ENCODE measurements around the gene SURF2. TPM values are rescaled to one million over a fixed set of nuclear protein-coding genes. Genes with fewer than 3 reads are reported as not detected.

Gene SURF2
- total and polyA plus RNA-seq, 8 donors: 11.8 to 23.0 (median 16.3) TPM

DNA sequence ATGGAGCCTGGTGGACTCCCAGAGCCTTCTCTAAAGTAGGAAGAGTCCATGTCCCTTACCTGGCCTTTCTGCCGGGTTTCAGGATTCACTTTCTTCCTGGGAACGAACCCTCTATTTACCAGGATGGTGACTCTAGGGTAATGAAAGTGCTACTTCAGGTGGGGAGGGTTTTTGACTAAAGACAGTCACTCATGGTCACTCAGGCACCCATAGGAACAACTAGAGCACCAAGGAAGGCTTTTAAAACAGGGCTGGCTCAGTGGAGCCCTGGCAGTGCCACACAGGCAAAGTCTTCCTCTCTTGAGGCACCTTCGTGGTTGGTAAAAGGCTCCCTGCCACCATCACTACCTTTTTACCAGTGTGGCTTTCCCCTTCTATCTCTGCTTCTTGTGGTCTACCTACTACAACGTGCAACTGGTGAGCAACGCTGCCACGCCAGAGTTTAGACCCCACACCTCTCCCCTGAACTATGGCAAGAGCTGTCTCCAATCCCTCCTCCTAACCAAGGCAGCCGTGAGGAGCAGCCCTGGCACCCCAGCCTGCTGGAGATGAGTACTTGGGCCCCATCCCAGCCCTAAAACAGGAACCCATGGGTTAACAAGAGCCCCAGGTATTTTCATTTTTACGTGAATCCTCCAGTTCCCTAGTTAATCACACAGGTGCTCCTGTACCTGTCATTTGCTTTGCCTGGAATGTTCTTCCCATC, 3.6 kb upstream of the SURF2 start:
- peaks cover 0 to 52% of the 10 kb centered on the region in 2 donors for H3K36me3 ChIP-seq
- no peaks in the 10 kb centered on the region for H3K27me3 ChIP-seq
- no peak overlapping the region for H3K27ac ChIP-seq
- intact Hi-C loops (cut with DNase I): no loop called here
- no peak overlapping the region for H3K4me3 ChIP-seq
- ATAC-seq (no peak), DNase-seq (peak in 1 of 4 donors; percentile 27)
- no peaks in the 10 kb centered on the region for H3K9me3 ChIP-seq
- TF ChIP-seq, protein P1, sequence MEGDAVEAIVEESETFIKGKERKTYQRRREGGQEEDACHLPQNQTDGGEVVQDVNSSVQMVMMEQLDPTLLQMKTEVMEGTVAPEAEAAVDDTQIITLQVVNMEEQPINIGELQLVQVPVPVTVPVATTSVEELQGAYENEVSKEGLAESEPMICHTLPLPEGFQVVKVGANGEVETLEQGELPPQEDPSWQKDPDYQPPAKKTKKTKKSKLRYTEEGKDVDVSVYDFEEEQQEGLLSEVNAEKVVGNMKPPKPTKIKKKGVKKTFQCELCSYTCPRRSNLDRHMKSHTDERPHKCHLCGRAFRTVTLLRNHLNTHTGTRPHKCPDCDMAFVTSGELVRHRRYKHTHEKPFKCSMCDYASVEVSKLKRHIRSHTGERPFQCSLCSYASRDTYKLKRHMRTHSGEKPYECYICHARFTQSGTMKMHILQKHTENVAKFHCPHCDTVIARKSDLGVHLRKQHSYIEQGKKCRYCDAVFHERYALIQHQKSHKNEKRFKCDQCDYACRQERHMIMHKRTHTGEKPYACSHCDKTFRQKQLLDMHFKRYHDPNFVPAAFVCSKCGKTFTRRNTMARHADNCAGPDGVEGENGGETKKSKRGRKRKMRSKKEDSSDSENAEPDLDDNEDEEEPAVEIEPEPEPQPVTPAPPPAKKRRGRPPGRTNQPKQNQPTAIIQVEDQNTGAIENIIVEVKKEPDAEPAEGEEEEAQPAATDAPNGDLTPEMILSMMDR (IDR thresholded peaks at IDR 0.05): no peak
- peaks cover 29 to 46% of the 10 kb centered on the region in 2 donors for H3K4me1 ChIP-seq

DNA sequence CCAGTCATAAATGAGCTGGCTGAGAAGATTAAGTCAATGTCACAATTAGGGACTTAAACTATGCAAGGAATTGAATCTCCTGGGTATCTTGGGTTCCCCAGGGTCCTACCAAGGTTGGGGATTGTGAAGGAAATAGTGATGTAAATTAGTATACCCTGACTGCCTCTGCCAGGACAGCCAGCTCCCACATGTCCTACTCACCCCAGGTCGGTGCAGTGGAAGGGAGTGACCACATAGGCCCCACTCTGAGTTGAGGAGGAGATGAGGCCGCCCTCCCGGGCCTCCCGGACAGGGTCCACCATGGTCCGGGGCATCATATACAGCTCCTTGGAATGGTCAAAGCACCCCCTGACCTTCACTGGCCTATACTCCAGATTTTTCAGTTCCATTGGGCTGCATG, 2.8 kb upstream of the SURF2 start:
- intact Hi-C loops (cut with DNase I): no loop called here
- Histone ChIP-seq H3K9me3 (no peaks in the 10 kb centered on the region), H3K4me1 (peaks cover 29 to 51% of the 10 kb centered on the region in 2 donors), H3K27ac (no peak overlapping the region), H3K4me3 (no peak overlapping the region), H3K27me3 (no peaks in the 10 kb centered on the region), H3K36me3 (peaks cover 0 to 52% of the 10 kb centered on the region in 2 donors)
- DNase-seq (peak in 1 of 4 donors; percentile 53), ATAC-seq (no peak)
- TF ChIP-seq, protein P1 (IDR thresholded peaks at IDR 0.05): no peak

DNA sequence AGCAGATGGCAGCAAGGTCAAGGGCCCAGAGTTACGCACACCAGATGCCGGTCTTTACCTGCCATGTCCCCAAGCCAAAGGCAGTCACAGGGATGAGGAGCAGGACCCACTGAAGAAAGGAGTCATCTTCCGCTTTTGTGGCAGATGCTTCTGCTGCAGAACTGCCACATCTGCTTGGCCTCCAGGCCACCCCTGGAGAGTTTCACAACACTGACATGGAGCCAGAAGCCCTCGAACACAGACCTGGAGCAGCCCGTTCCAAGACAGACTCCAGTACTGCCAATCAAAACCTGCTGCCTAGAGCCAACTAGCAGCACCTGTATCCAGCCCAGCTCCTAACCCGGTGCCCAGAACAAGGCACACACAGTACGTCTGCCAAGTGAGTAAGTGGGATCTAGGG, 1.6 kb upstream of the SURF2 start:
- intact Hi-C loops (cut with DNase I): no loop called here
- Histone ChIP-seq H3K27me3 (no peaks in the 10 kb centered on the region), H3K4me3 (no peak overlapping the region), H3K36me3 (peaks cover 0 to 48% of the 10 kb centered on the region in 2 donors), H3K4me1 (peaks cover 20 to 42% of the 10 kb centered on the region in 2 donors), H3K27ac (no peak overlapping the region), H3K9me3 (no peaks in the 10 kb centered on the region)
- TF ChIP-seq, protein P1 (IDR thresholded peaks at IDR 0.05): no peak
- no peak for ATAC-seq
- DNase-seq: peak in 1 of 4 donors; percentile 16

DNA sequence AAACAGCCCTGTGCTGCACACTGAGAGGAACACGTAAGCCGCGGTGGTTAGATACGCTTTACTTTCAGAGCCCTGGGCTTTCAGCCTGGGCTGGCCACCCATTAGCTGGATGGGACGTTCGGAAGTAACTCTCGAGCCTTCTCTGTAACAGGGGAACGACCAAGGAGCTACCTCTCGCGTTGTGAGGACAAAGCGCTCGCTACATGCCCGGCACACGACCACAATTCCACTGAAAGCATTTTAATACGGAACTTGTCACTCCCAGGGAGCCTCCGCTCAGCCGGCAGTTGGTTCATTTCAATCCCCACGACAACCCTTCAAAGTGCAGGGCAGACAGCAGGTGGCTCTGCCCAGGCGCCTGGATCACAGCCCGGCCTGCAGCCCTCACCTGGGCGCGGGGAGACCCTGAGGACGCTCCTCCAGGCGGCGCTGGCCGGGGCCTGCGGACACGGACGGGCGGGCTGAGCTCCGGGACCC, 431 bp upstream of the SURF2 start:
- peaks cover 20 to 39% of the 10 kb centered on the region in 2 donors for H3K4me1 ChIP-seq
- intact Hi-C loops (cut with DNase I): no loop called here
- peak overlapping the region; percentile 33 to 84 for H3K27ac ChIP-seq
- H3K9me3 ChIP-seq: no peaks in the 10 kb centered on the region
- TF ChIP-seq, protein P1 (IDR thresholded peaks at IDR 0.05): no peak
- H3K27me3 ChIP-seq: no peaks in the 10 kb centered on the region
- DNase-seq: no peak
- H3K4me3 ChIP-seq: peak overlapping the region; percentile 74 to 87
- H3K36me3 ChIP-seq: peaks cover 0 to 48% of the 10 kb centered on the region in 2 donors
- ATAC-seq: peak; percentile 9

DNA sequence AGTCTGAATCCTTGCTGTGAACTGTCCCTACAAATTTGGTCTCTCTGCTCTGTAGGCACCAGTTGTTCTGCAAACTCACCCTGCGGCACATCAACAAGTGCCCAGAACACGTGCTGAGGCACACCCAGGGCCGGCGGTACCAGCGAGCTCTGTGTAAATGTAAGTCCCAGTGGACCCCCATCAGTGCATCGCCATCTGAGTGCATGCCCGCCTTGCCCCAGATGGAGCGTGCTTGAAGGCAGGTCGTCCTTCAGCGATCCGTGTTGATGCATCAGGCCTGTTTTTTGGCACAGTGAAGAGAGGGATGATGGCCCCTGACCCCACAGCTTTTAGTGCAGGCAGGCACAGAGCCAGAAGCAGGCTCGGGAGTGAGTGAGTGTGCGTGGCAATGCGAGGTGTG, 1.3 kb downstream of the SURF2 start:
- TF ChIP-seq, protein P1 (IDR thresholded peaks at IDR 0.05): no peak
- Histone ChIP-seq H3K27ac (no peak overlapping the region), H3K9me3 (no peaks in the 10 kb centered on the region), H3K4me3 (peak overlapping the region in 1 of 2 donors; percentile 87), H3K36me3 (peaks cover 0 to 48% of the 10 kb centered on the region in 2 donors), H3K27me3 (no peaks in the 10 kb centered on the region), H3K4me1 (peaks cover 20 to 39% of the 10 kb centered on the region in 2 donors)
- peak in 1 of 4 donors; percentile 65 for DNase-seq
- intact Hi-C loops (cut with DNase I): no loop called here
- ATAC-seq: no peak

All from left lung (tissue), 10 donors.